Retina (tissue), 1 donor: ENCODE data around the gene SETD2.

ENCODE experiments used
- DNase-seq: peaks from one replicate; pipeline ENCODE4 v3.0.0-alpha.2; 2016

The SETD2 gene

DNA sequence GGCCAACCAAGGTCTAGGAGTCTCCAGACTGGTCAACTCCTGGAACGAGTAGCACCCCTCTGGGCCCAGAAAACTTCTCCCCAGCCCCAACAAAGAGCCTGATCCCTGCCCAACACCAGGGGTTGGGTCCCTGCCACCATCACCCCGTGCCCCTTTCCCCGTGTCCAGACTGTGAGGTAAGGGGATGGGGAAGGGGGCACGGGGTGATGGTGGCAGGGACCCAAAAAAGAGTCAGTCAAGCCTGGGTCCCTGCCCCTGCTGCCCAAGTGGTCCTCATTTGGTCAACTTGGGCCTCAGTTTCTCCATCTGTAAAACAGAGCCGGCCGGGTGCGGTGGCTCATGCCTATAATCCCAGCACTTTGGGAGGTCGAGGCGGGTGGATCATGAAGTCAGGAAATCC, 185.5 kb downstream of the SETD2 start:
- no peak for DNase-seq

DNA sequence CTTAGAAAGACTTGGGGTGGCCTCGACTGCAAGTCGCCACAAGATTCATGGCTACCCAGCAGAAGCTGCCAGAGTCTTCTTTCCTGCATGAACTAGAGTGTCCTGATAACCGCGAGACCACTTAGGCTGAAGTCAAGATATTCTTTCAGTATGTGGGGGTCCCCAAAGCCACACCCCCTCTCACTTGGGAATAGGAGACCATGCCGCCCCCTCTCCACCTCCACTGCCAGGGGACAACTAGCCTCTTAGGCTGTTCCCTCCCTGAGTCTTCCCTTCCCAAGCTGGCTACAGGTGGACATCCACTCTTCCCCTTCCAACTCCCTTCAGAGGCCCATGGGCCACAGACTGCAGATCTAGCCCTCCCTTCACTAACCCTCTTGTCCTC, 186.1 kb downstream of the SETD2 start:
- DNase-seq = no peak

DNA sequence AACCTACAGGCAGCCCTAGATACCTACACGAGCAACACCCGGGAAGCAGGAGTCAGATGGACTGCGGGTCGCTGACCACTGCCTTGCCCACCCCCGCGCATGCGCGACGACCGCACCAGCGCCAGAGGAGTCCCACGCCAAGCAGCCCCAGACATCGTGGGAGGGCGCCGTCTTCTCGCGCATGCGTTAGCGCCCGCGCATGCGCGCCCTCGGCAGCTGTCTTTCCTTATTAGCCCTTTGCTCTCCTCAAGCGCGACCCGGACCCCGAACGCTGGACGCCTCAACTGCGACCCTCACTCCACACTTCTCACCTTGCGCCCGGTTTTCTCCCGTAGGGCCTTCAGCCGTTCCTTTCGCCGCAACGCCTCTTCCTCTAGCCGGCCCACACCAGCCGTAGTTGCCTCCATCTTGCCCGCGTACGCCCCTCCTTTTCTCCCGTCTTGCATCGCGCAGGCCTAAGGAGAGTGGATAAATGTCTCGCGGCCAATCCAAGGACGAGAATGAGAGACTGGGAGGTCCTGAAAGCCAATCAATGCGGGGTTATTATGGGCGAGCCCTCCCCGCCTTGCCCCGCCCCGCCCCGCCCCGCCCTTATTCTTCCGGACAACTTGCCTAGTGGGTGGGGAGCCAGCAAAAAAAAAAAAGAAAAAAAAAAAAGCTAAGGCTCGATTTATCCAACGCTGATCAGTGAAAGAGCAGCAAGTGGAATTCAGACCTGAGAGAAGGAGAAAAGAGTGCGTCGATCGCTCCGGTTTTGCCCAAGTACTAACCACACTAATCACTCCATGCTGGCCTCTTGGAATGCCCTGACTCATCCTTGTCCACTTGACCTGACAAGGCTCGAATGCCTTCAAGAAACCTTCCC, 187.4 kb downstream of the SETD2 start, which contains the start of gene CCDC12:
TSS of gene CCDC12 (minus strand) at position 420 of the 865 bp plus-strand sequence. CDS start at position 407, 13 bp downstream.
- peak; percentile 99 for DNase-seq

DNA sequence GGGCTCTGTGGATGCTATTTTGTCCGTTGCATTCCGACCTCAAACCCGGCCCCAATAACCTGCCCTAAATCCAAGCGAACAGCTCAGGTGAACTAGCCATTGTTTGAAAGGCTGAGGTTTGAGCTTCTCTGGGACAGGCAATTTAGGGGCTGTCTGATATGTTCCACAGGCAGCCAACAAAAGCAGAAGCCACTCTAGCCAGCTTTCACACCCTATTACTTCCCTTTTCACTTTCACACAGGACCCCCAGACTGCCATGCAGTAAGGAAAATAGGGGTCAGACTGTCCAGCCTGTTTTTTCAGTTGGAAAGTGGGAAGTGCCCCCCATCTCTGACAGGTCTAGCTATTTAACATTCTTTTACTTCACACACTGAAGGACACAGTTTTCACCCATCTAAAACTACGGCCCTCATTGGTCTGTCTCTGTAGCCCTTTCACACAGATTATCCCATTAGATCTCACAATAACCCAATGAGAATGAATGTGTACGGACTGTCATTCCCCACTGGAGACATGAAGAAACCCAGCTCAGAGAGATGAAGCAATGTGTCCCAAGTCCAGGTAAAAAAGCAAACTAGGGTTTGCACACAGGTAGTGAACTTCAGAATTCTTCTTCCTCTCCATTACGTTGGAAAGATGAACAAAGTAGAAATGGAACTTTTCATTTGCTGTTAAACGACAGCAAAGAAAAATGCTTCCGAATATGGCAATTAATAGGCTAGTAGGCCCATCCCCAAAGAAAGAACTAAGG, 189.3 kb downstream of the SETD2 start:
- no peak for DNase-seq

DNA sequence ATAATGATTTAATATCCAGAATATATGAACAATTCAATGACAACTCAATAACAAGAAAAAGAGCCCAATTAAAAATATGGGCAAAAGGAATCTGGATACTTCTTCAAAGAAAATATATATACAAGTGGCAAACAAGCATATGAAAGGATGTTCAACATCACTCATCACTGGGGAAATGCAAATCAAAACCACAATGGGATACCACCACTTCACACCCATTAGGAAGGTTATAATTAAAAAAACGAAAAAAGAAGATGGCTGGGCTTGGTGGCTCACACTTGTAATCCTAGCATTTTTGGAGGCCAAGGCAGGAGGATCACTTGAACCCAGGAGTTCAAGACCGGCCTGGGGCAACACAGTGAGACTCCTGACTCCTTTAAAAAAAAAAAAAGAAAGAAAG, 191.5 kb downstream of the SETD2 start:
- no peak for DNase-seq

DNA sequence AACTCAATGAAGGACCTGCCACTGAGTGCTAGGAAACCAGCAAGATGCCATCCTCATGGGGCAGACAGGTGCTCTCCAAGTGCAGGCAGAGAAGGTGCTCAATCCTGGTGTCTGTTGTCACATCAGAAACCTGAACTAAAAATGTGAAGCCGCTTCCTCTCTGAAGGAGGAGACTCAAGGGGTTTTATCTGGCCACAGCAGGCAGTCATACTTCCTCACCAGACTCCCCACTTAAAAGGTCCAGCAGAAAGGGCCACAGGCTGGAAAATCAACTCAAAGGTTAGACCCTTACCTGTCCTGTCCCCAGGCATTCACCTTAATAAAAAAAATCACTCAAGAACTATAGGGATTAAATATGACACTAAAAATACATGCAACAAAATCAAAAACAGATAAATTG, 192.2 kb downstream of the SETD2 start:
- DNase-seq = no peak

DNA sequence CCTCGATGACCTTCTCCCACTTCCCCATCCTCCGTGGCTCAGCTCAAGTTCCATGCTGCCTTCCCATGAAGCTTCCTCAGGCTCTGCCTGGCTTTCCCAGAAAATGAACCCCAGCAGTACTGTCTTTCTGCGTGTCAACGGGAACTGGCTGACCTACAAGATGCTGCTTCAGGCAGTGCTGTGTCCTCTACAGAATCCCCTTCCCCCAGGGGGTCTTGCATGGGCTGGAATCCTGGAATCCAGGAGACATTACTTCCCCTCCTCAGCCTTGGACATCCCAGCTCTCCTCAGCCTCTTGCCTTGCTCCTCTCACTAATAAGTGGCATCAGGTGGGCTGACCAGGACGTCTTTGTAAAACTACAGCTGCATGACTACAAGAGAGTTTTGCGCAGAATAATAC, 192.8 kb downstream of the SETD2 start:
- no peak for DNase-seq

DNA sequence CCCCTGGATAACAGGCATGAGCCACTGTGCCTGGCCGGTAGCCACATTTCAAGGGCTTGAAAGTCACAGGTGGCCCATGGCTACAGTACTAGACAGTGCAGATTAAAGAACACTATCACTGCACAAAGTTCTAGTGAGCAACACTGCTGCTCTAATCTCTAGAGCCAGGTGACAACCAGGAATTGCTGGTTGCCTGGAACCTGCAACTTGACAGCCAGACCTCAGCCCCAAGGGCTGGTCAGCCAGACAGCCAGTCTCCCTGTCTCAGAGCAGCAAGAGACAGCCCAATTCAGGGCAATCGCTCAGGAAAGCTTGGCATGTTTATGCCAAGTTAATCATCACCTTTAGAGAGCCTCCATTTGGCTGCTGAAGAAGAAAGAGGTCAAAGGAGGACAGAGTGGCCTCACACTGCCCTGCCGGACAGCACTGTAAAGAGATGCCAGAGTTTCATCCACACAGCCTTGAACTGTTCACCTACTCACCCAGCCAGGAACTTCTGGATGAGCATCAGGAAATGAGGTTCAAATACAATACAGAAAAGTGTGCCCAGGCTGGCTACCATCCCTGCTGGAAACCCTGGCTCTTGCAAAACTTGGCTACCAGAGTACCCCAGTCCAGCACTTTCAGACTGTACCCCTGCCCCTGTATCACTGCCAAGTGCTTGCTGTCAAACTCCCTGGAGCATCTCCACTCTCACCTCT, 193.4 kb downstream of the SETD2 start:
- DNase-seq = no peak

DNA sequence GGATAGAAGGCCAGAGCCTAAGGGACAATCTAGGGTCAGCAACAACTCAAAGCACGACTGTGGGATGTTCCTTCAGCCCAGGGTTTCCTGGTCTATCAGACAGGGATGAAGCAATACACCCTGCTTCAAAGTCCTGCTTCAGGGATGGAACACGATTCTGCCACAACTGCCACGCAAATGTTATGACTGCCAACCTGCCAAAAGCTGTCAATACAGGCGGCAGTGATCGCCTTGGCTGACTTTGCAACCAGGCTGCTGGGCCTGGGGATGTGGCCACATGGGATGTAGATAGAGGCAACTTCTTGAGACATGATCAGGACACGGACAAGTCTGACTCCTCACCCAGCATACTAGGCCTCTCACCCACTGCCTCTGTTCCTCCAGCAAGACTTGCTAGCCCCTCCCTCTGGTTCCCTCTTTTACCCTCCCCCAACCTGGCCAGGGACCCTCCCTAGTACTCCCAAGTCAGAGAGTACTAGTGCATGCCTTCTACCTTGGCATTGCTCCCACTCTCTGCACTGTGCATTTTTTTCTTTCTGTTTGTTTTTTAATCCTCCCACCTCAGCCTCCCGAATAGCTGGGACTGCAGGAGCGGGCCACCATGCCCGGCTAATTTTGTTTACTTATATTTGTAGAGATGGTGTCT, 195.0 kb downstream of the SETD2 start:
- no peak for DNase-seq

DNA sequence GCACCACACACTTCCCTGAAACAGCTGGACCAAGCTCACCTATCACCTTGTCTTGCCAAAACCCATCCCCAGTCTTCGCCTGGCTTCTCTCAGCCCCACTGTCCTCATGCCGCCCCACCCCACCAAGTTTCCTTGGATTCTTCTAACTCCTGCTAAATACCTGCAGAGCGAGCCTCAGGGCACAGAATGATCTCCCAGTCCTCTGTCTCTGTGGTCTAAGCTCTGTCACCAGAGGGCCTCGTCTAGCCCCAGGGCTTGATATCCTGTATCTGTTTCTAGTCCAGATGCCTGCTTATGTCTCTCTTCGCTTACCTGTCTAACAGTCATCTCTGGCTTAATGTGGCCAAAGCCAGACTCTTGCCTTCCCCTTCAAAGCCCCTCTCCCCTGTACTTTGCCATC, 197.1 kb downstream of the SETD2 start:
- DNase-seq = no peak
